Stimulated activated CD8-positive, alpha-beta memory T cell treated with anti-CD3 and anti-CD28 coated beads, Interleukin-12 subunit alpha, Interleukin-12 subunit beta, amount 100 ng/mL, for 24 hours (primary cell): ENCODE measurements around the gene CDC14B.
"Not testable (repeated sequence)": the region's sequence is repeated elsewhere in the genome, so short reads cannot be mapped to it uniquely, and the experiment has no call there.

ENCODE experiments used
- DNase-seq: peaks from one replicate; pipeline ENCODE4 v3.0.0-alpha.2; 2020; ENCODE audit errors: extremely low read depth

The CDC14B gene

DNA sequence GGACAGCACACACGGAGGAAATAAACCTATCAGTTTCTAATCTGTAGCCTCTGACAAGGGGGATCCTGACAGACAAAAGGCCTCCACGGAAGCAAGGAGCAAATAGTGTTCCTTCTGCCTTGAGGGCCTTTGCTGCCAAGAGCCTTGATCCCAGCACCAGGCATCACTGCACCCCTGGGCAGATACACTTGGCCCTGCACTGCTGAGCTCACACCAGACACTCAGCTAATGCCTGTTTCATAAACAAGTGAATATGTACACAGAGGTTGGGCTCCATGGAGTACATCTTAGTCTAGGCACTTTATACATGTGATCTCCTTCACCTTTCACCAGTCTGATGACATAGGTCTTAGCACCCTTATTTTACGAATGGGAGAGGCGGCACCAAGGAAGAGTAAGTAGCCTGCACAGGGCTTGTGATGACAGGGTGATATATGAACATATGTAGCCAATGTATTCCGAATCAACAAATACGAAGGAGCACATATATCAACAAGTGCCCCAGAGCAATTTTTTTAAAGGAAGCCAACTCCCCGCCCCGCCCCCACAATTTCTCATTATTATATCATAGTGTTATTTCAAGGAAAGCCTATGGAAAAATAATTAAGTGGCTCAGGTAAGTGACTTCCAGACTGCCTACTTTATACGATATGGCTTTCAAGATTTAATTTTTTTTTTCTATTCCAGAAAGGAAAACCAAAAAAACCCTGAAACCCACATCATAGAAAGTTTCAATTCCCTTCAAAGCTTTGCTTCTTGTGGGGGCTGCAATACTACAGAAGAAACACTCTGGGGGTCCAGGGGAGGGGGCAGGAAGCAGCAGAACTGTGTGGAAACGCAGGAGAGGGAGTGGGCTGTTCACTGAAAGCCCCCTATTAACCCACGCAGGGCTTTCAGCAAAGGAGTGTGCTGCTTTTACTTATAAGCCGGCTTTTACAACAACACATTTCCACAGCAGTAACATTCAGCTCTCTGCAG lies 32.0 kb downstream of the CDC14B start:
- DNase-seq = no peak

- no peak for DNase-seq
Measured at GRCh38 chr9:96585426-96585825, 34.2 kb downstream of the CDC14B start.

- not testable (repeated sequence) for DNase-seq
Measured at GRCh38 chr9:96582199-96582598, 37.4 kb downstream of the CDC14B start.

- DNase-seq = no peak
Measured at GRCh38 chr9:96581786-96582185, 37.9 kb downstream of the CDC14B start.

- no peak for DNase-seq
Measured at GRCh38 chr9:96581301-96581700, 38.3 kb downstream of the CDC14B start.

- DNase-seq = no peak
Measured at GRCh38 chr9:96574931-96575351, 44.7 kb downstream of the CDC14B start.

GRCh38 chr9:96574455-96574854 lies 45.2 kb downstream of the CDC14B start:
- no peak for DNase-seq

- DNase-seq = peak; percentile 1
Measured at GRCh38 chr9:96567203-96567700, 52.4 kb downstream of the CDC14B start.

- peak; percentile 44 for DNase-seq
Measured at GRCh38 chr9:96566498-96567202, 53.0 kb downstream of the CDC14B start.

GRCh38 chr9:96565671-96566497 lies 53.8 kb downstream of the CDC14B start:
- no peak for DNase-seq

DNA sequence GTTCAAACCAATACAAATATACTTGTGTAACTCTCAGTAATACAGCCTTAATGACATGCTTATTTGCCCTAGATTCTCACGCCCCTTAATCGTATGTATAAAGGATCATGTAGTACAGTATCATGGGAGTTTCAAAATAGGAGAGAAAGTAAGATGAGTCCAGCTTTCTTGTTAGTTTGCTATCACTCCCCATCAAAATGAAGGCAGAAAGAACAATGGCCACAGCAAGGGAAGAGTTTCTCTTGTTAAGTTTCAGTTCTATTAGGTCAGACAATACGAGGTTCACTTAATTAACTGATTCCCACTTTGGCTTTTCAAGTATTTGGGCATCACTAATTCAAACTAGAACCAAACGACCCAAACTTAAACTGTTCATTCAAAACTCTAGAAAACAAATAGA lies 55.4 kb downstream of the CDC14B start:
- DNase-seq = no peak

- no peak for DNase-seq
Measured at GRCh38 chr9:96559339-96559943, 60.2 kb downstream of the CDC14B start.

- DNase-seq = no peak
Measured at GRCh38 chr9:96557921-96558320, 61.7 kb downstream of the CDC14B start.

GRCh38 chr9:96556701-96557461 lies 62.8 kb downstream of the CDC14B start:
- DNase-seq = no peak

GRCh38 chr9:96555567-96556386 lies 63.9 kb downstream of the CDC14B start:
- DNase-seq = no peak

DNA sequence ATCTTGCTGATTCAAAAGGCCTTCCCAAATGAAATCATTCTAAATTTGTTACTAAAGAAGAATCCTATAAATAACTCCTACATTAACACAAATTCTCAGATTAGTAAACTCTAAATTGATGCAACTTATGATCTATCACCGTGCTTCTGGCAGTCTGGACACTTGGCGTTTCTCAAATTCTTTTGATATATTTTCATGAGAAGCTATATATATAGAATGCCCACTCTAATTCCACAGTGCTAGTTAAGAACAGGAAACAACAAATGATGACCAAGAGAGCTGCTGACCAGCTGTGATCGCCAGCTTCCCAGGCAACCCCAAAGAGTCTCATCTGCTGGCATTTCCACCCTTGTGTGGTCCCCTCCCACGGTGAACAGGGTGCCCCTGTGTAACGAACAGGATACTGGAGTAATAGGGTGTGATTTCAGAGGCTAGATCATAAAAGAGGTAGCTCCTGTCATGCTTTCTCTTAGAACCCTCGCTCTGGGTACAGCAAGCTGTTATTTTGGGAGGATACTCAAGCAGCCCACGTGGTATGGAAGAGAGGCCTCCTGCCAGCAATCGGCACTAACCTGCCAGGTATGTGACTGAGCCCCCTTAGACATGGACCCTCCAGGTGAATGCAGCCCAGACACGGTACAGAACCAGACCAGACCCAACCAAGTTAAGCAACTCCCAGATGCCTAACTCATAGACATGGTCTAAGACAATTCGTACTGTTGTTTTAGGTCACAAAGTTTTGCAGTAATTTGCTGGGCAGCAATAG lies 64.7 kb downstream of the CDC14B start:
- DNase-seq = no peak

DNA sequence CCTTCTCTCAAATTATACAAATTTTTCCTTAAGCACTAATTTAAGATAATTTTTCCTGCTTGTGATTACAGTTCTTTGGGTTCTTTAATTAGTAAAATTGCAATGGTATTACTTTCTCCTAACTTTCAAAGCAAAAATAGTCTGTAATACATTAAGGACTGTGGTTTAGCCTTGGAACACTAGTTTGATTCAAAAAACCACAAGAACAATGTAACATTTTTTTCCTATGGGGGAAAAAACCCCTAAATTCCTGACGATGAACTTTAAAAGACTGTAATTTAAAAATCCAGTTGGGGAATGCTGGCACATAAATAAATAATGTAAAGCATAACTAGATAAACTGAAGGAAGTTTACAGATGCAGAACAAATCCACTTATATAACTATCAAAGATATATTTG lies 65.3 kb downstream of the CDC14B start:
- no peak for DNase-seq

- no peak for DNase-seq
Measured at GRCh38 chr9:96553070-96553469, 66.6 kb downstream of the CDC14B start.

- DNase-seq = no peak
Measured at GRCh38 chr9:96551403-96551802, 68.2 kb downstream of the CDC14B start.
